ENCODE results near the gene NR4A3. TPM values are rescaled to one million over a fixed set of nuclear protein-coding genes. Genes with fewer than 3 reads are reported as not detected.

Gene NR4A3
- total RNA-seq, 2 donors from 2014 or later: 0.10 to 3.9 TPM

GRCh38 chr9:99867968-99868367, 46.3 kb downstream of the NR4A3 start:
- H3K4me3 ChIP-seq: no peak overlapping the region
- no peak overlapping the region for H3K9ac ChIP-seq (ENCODE audit: low read depth in 2 of 2, low read length in 2 of 2)
- H3K4me1 ChIP-seq: no peaks in the 10 kb centered on the region
- DNase-seq: no peak
- intact Hi-C loops (cut with DNase I): no loop called here
- no peaks in the 10 kb centered on the region for H3K9me3 ChIP-seq
- TF ChIP-seq, protein P1, sequence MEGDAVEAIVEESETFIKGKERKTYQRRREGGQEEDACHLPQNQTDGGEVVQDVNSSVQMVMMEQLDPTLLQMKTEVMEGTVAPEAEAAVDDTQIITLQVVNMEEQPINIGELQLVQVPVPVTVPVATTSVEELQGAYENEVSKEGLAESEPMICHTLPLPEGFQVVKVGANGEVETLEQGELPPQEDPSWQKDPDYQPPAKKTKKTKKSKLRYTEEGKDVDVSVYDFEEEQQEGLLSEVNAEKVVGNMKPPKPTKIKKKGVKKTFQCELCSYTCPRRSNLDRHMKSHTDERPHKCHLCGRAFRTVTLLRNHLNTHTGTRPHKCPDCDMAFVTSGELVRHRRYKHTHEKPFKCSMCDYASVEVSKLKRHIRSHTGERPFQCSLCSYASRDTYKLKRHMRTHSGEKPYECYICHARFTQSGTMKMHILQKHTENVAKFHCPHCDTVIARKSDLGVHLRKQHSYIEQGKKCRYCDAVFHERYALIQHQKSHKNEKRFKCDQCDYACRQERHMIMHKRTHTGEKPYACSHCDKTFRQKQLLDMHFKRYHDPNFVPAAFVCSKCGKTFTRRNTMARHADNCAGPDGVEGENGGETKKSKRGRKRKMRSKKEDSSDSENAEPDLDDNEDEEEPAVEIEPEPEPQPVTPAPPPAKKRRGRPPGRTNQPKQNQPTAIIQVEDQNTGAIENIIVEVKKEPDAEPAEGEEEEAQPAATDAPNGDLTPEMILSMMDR (IDR thresholded peaks at IDR 0.05): no peak
- no peak overlapping the region for H3K27ac ChIP-seq
- H3K36me3 ChIP-seq: no peaks in the 10 kb centered on the region
- H3K27me3 ChIP-seq: no peaks in the 10 kb centered on the region

- no peaks in the 10 kb centered on the region for H3K4me1 ChIP-seq
- TF ChIP-seq, protein P1 (IDR thresholded peaks at IDR 0.05): no peak
- no peak overlapping the region for H3K9ac ChIP-seq (ENCODE audit: low read depth in 2 of 2, low read length in 2 of 2)
- intact Hi-C loops (cut with DNase I): no loop called here
- DNase-seq: no peak
- H3K27ac ChIP-seq: no peak overlapping the region
- no peaks in the 10 kb centered on the region for H3K36me3 ChIP-seq
- no peaks in the 10 kb centered on the region for H3K9me3 ChIP-seq
- H3K4me3 ChIP-seq: no peak overlapping the region
- H3K27me3 ChIP-seq: no peaks in the 10 kb centered on the region
Measured at GRCh38 chr9:99868845-99869244, 47.2 kb downstream of the NR4A3 start.

- Histone ChIP-seq H3K27me3 (no peaks in the 10 kb centered on the region), H3K9me3 (no peaks in the 10 kb centered on the region), H3K4me1 (no peaks in the 10 kb centered on the region), H3K9ac (ENCODE audit: low read depth in 2 of 2, low read length in 2 of 2) (no peak overlapping the region), H3K36me3 (no peaks in the 10 kb centered on the region), H3K4me3 (no peak overlapping the region), H3K27ac (no peak overlapping the region)
- no peak for DNase-seq
- TF ChIP-seq, protein P1 (IDR thresholded peaks at IDR 0.05): no peak
- intact Hi-C loops (cut with DNase I): no loop called here
Measured at GRCh38 chr9:99870126-99870525, 48.4 kb downstream of the NR4A3 start.

DNA sequence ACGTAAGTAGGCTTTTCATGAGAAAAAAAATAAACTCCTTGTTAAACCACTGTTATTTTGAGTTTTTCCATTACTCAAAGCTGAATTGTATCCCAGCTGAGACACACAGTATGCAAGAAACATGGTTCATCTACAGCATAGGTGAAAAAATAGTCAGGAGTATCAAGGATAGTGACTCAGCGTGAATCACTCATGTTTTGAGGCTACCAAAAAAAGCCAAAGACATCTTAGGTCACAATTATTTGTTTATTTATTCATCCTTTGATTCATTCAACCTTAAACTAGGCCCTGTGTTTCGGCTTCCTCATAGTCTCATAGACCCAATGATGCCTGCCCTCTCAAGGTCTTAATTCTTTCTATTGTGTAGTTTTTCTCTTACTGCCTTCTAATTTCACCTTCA, 51.8 kb downstream of the NR4A3 start:
- Histone ChIP-seq H3K36me3 (no peaks in the 10 kb centered on the region), H3K4me3 (no peak overlapping the region), H3K27ac (no peak overlapping the region), H3K9me3 (no peaks in the 10 kb centered on the region), H3K9ac (ENCODE audit: low read depth in 2 of 2, low read length in 2 of 2) (no peak overlapping the region), H3K4me1 (no peaks in the 10 kb centered on the region), H3K27me3 (no peaks in the 10 kb centered on the region)
- TF ChIP-seq, protein P1 (IDR thresholded peaks at IDR 0.05): no peak
- no peak for DNase-seq
- intact Hi-C loops (cut with DNase I): no loop called here

GRCh38 chr9:99873943-99874584, 52.4 kb downstream of the NR4A3 start:
- no peak for DNase-seq
- TF ChIP-seq, protein P1 (IDR thresholded peaks at IDR 0.05): no peak
- Histone ChIP-seq H3K27me3 (no peaks in the 10 kb centered on the region), H3K4me3 (no peak overlapping the region), H3K9ac (ENCODE audit: low read depth in 2 of 2, low read length in 2 of 2) (no peak overlapping the region), H3K4me1 (no peaks in the 10 kb centered on the region), H3K36me3 (no peaks in the 10 kb centered on the region), H3K27ac (no peak overlapping the region), H3K9me3 (no peaks in the 10 kb centered on the region)
- intact Hi-C loops (cut with DNase I): no loop called here

All from colonic mucosa (tissue), 4 donors.